Fibroblast of lung (primary cell): Measurements from ENCODE around the gene CEP72. TPM values are rescaled to one million over a fixed set of nuclear protein-coding genes. Genes with fewer than 3 reads are reported as not detected.

Experiments used
- DNase-seq, 2 donors: peaks; one replicate each; pipeline versions ENCODE4 v3.0.0 to v3.0.0-alpha.2; 2010; ENCODE audit warnings: low read depth in 2 of 2
- H2AFZ ChIP-seq: 2 replicates; pipeline ENCODE4 v1.5.1; 2012; ENCODE audit warnings: low read length, control low read depth, inconsistent platforms
- H3K27ac ChIP-seq: 2 replicates; pipeline ENCODE4 v1.5.1; 2011; ENCODE audit warnings: low read length, control low read depth; ENCODE audit not compliant: insufficient read depth
- H3K27me3 ChIP-seq: 2 replicates; pipeline ENCODE4 v1.5.1; 2011; ENCODE audit warnings: mild to moderate bottlenecking, low read length; ENCODE audit not compliant: control insufficient read depth, insufficient read depth
- H3K36me3 ChIP-seq: 2 replicates; pipeline ENCODE4 v1.5.1; 2011; ENCODE audit warnings: low read length; ENCODE audit not compliant: control insufficient read depth, insufficient read depth
- H3K4me1 ChIP-seq: 2 replicates; pipeline ENCODE4 v1.5.1; 2011; ENCODE audit warnings: low read length; ENCODE audit not compliant: control insufficient read depth, insufficient read depth; ENCODE audit errors: extremely low read depth
- H3K4me2 ChIP-seq: 2 replicates; pipeline ENCODE4 v1.5.1; 2011; ENCODE audit warnings: low read length, control low read depth; ENCODE audit not compliant: insufficient read depth; ENCODE audit errors: extremely low read depth
- H3K4me3 ChIP-seq, 4 experiments: fragments of 200-600 bp in 1 of 4; sonication (generic) in 1 of 4; replicated peaks in 1 of 4; 2 replicates each; pipeline ENCODE4 v1.5.1; 2011 to 2016; ENCODE audit warnings: low read length in 4 of 4, low read depth in 3 of 4, mild to moderate bottlenecking in 3 of 4, control low read depth in 2 of 4, inconsistent platforms in 1 of 4, mixed read lengths in 1 of 4; ENCODE audit not compliant: insufficient read depth in 1 of 4; ENCODE audit errors: control extremely low read depth in 1 of 4
- H3K79me2 ChIP-seq: 2 replicates; pipeline ENCODE4 v1.5.1; 2012; ENCODE audit warnings: mild to moderate bottlenecking, low read length, inconsistent platforms; ENCODE audit not compliant: control insufficient read depth, insufficient read depth
- H3K9ac ChIP-seq: 2 replicates; pipeline ENCODE4 v1.5.1; 2011; ENCODE audit warnings: mild to moderate bottlenecking, low read length, control low read depth; ENCODE audit not compliant: insufficient read depth
- H3K9me3 ChIP-seq: 2 replicates; pipeline ENCODE4 v1.5.1; 2012; ENCODE audit warnings: low read depth, low read length; ENCODE audit not compliant: control insufficient read depth, insufficient read depth
- H4K20me1 ChIP-seq: 2 replicates; pipeline ENCODE4 v1.5.1; 2011; ENCODE audit warnings: low read length; ENCODE audit not compliant: control insufficient read depth, insufficient read depth; ENCODE audit errors: extremely low read depth
- CTCF ChIP-seq, 2 donors: IDR thresholded peaks in 1 of 2; conservative IDR thresholded peaks in 1 of 2; 1 replicate in 1 of 2; 2 replicates in 1 of 2; pipeline ENCODE4 v1.5.1; 2011 to 2012; ENCODE audit warnings: low read length in 2 of 2, control low read depth in 1 of 2, inconsistent platforms in 1 of 2, low read depth in 1 of 2, mild to moderate bottlenecking in 1 of 2
- EZH2 ChIP-seq: IDR thresholded peaks from 2 replicates; pipeline ENCODE4 v1.5.1; 2012; ENCODE audit warnings: low read length, control low read depth, mild to moderate bottlenecking; ENCODE audit errors: missing control alignments
- polyA plus RNA-seq, 2 donors: library from polyadenylated mRNA; depleted of rRNA in 1 of 2; stranded (reverse) in 1 of 2; unstranded in 1 of 2; fragments of >200 nt; gene quantifications; 2 replicates each; pipeline ENCODE4 v1.2.1, GENCODE V29; 2011 to 2012; ENCODE audit warnings: missing spikeins in 1 of 2
- total RNA-seq: library from RNA; depleted of rRNA; stranded (reverse); fragments of >200 nt; gene quantifications from 2 replicates; pipeline ENCODE4 v1.2.1, GENCODE V29; 2014

Gene CEP72
- total and polyA plus RNA-seq, 2 donors (not counting 1 experiment from before 2014, with no cell fraction given), result 0.92 to 2.5 TPM

- Histone ChIP-seq H3K27ac (no peak overlapping the region), H3K4me2 (no peak overlapping the region), H3K4me1 (no peaks in the 10 kb centered on the region), H4K20me1 (no peaks in the 10 kb centered on the region), H3K36me3 (peaks cover 2% of the 10 kb centered on the region), H2AFZ (no peak overlapping the region), H3K79me2 (no peaks in the 10 kb centered on the region), H3K9me3 (no peaks in the 10 kb centered on the region), H3K27me3 (no peaks in the 10 kb centered on the region), H3K4me3 (no peak overlapping the region), H3K9ac (no peak overlapping the region)
- TF ChIP-seq CTCF (conservative IDR thresholded peaks at IDR 0.05 in 1 of 2, IDR thresholded peaks at IDR 0.05 in 1 of 2; ENCODE audit: low read depth in 1 of 2, low read length in 2 of 2) (no peak), EZH2 (no peak)
- no peak for DNase-seq
These were observed 51.5 kb downstream of the CEP72 start for GRCh38 chr5:663436-664342.

- H3K4me3 ChIP-seq, result no peak overlapping the region
- no peaks in the 10 kb centered on the region for H3K9me3 ChIP-seq
- no peaks in the 10 kb centered on the region for H3K27me3 ChIP-seq
- no peak overlapping the region for H2AFZ ChIP-seq
- TF ChIP-seq CTCF (conservative IDR thresholded peaks at IDR 0.05 in 1 of 2, IDR thresholded peaks at IDR 0.05 in 1 of 2; ENCODE audit: low read depth in 1 of 2, low read length in 2 of 2), result no peak
- no peak for TF ChIP-seq EZH2
- H3K9ac ChIP-seq, result no peak overlapping the region
- H4K20me1 ChIP-seq, result no peaks in the 10 kb centered on the region
- H3K36me3 ChIP-seq, result peaks cover 2% of the 10 kb centered on the region
- H3K4me1 ChIP-seq, result no peaks in the 10 kb centered on the region
- H3K79me2 ChIP-seq, result no peaks in the 10 kb centered on the region
- no peak overlapping the region for H3K4me2 ChIP-seq
- no peak for DNase-seq
- no peak overlapping the region for H3K27ac ChIP-seq
These were observed 52.3 kb downstream of the CEP72 start for GRCh38 chr5:664343-664993.

- no peak overlapping the region for H3K4me3 ChIP-seq
- H3K9ac ChIP-seq, result no peak overlapping the region
- no peaks in the 10 kb centered on the region for H3K27me3 ChIP-seq
- no peaks in the 10 kb centered on the region for H4K20me1 ChIP-seq
- no peak overlapping the region for H3K4me2 ChIP-seq
- H3K4me1 ChIP-seq, result no peaks in the 10 kb centered on the region
- TF ChIP-seq EZH2, result no peak
- no peak overlapping the region for H3K27ac ChIP-seq
- no peaks in the 10 kb centered on the region for H3K79me2 ChIP-seq
- peaks cover 2% of the 10 kb centered on the region for H3K36me3 ChIP-seq
- no peaks in the 10 kb centered on the region for H3K9me3 ChIP-seq
- H2AFZ ChIP-seq, result no peak overlapping the region
- no peak for DNase-seq
These were observed 52.8 kb downstream of the CEP72 start for GRCh38 chr5:664994-665360.
